ENCODE measurements around the gene DSCAML1. TPM values are rescaled to one million over a fixed set of nuclear protein-coding genes. Genes with fewer than 3 reads are reported as not detected.

Gene DSCAML1
- total RNA-seq, 1 donor from 2014 or later, result 1.3 TPM

GRCh38 chr11:117479372-117479771, 317.6 kb downstream of the DSCAML1 start:
- no peak overlapping the region for H3K4me3 ChIP-seq
- no peak for TF ChIP-seq CTCF (IDR thresholded peaks at IDR 0.05)
- H3K9me3 ChIP-seq, result no peaks in the 10 kb centered on the region
- no peaks in the 10 kb centered on the region for H3K27me3 ChIP-seq
- H3K4me1 ChIP-seq, result no peaks in the 10 kb centered on the region
- intact Hi-C loops (cut with DNase I), result no loop called here
- DNase-seq, result no peak
- no peak overlapping the region for H3K27ac ChIP-seq
- H3K36me3 ChIP-seq, result no peaks in the 10 kb centered on the region
- ATAC-seq, result no peak

GRCh38 chr11:117478926-117479325, 318.1 kb downstream of the DSCAML1 start:
- Histone ChIP-seq H3K27me3 (no peaks in the 10 kb centered on the region), H3K4me1 (no peaks in the 10 kb centered on the region), H3K36me3 (no peaks in the 10 kb centered on the region), H3K9me3 (no peaks in the 10 kb centered on the region), H3K4me3 (no peak overlapping the region), H3K27ac (no peak overlapping the region)
- no peak for TF ChIP-seq CTCF (IDR thresholded peaks at IDR 0.05)
- ATAC-seq, result no peak
- DNase-seq, result no peak
- intact Hi-C loops (cut with DNase I), result no loop called here

GRCh38 chr11:117478126-117478860, 318.7 kb downstream of the DSCAML1 start:
- DNase-seq, result no peak
- Histone ChIP-seq H3K27me3 (no peaks in the 10 kb centered on the region), H3K27ac (no peak overlapping the region), H3K9me3 (no peaks in the 10 kb centered on the region), H3K4me1 (no peaks in the 10 kb centered on the region), H3K4me3 (no peak overlapping the region), H3K36me3 (no peaks in the 10 kb centered on the region)
- intact Hi-C loops (cut with DNase I), result no loop called here
- no peak for ATAC-seq
- no peak for TF ChIP-seq CTCF (IDR thresholded peaks at IDR 0.05)

- no peaks in the 10 kb centered on the region for H3K27me3 ChIP-seq
- no peak overlapping the region for H3K4me3 ChIP-seq
- no peak for ATAC-seq
- no peak for TF ChIP-seq CTCF (IDR thresholded peaks at IDR 0.05)
- no peak for DNase-seq
- H3K4me1 ChIP-seq, result no peaks in the 10 kb centered on the region
- intact Hi-C loops (cut with DNase I), result no loop called here
- no peak overlapping the region for H3K27ac ChIP-seq
- no peaks in the 10 kb centered on the region for H3K36me3 ChIP-seq
- H3K9me3 ChIP-seq, result no peaks in the 10 kb centered on the region
Observed at GRCh38 chr11:117477721-117478120, 319.3 kb downstream of the DSCAML1 start.

- no peak for TF ChIP-seq CTCF (IDR thresholded peaks at IDR 0.05)
- Histone ChIP-seq H3K27me3 (no peaks in the 10 kb centered on the region), H3K9me3 (no peaks in the 10 kb centered on the region), H3K27ac (no peak overlapping the region), H3K36me3 (no peaks in the 10 kb centered on the region), H3K4me1 (no peaks in the 10 kb centered on the region), H3K4me3 (no peak overlapping the region)
- DNase-seq, result no peak
- intact Hi-C loops (cut with DNase I), result no loop called here
- ATAC-seq, result peak; percentile 57
Observed at GRCh38 chr11:117476531-117477142, 320.4 kb downstream of the DSCAML1 start.
